Activated CD4-positive, CD25-positive, alpha-beta regulatory T cell treated with anti-CD3 and anti-CD28 coated beads, Interleukin-2, amount 50 U/mL, for 24 hours (primary cell): ENCODE measurements around the gene STIP1.

Experiments used
- ATAC-seq, 2 donors: fragments of 150-1000 bp; cut with Tn5 transposase; one replicate each; pipeline ENCODE4 v1.10.0; 2021; ENCODE audit warnings: mild to moderate bottlenecking in 1 of 2, moderate library complexity in 1 of 2

The STIP1 gene

GRCh38 chr11:64203421-64204079 lies 17.6 kb downstream of the STIP1 start:
- no peak for ATAC-seq

GRCh38 chr11:64204080-64204440 lies 18.1 kb downstream of the STIP1 start:
- no peak for ATAC-seq

- ATAC-seq: peak in 1 of 2 donors; percentile 15
Observed at GRCh38 chr11:64204464-64204989, 18.6 kb downstream of the STIP1 start.

GRCh38 chr11:64206457-64207255 lies 20.7 kb downstream of the STIP1 start, which contains the start of gene FERMT3:
FERMT3 (plus strand) TSS chr11:64206721; CDS start chr11:64207365, 644 bp downstream.
- ATAC-seq: peak; percentile 42 to 44

- ATAC-seq: peak; percentile 85
Observed at GRCh38 chr11:64207256-64208085, 21.5 kb downstream of the STIP1 start.

- no peak for ATAC-seq
Observed at GRCh38 chr11:64208086-64208795, 22.3 kb downstream of the STIP1 start.

GRCh38 chr11:64208796-64209562 lies 23.0 kb downstream of the STIP1 start:
- ATAC-seq: no peak

- no peak for ATAC-seq
Observed at GRCh38 chr11:64209563-64209843, 23.5 kb downstream of the STIP1 start.

GRCh38 chr11:64210301-64211020 lies 24.5 kb downstream of the STIP1 start:
- no peak for ATAC-seq

- no peak for ATAC-seq
Observed at GRCh38 chr11:64211181-64211872, 25.4 kb downstream of the STIP1 start.

- no peak for ATAC-seq
Observed at GRCh38 chr11:64216879-64217278, 30.9 kb downstream of the STIP1 start.

GRCh38 chr11:64218628-64219353 lies 32.8 kb downstream of the STIP1 start:
- no peak for ATAC-seq

GRCh38 chr11:64219354-64219684 lies 33.3 kb downstream of the STIP1 start:
- no peak for ATAC-seq

- ATAC-seq: no peak
Observed at GRCh38 chr11:64219755-64220154, 33.8 kb downstream of the STIP1 start.

- no peak for ATAC-seq
Observed at GRCh38 chr11:64220271-64220670, 34.3 kb downstream of the STIP1 start.

- ATAC-seq: no peak
Observed at GRCh38 chr11:64220798-64221197, 34.8 kb downstream of the STIP1 start.

- no peak for ATAC-seq
Observed at GRCh38 chr11:64222651-64223000, 36.7 kb downstream of the STIP1 start.

- no peak for ATAC-seq
Observed at GRCh38 chr11:64223001-64223651, 37.2 kb downstream of the STIP1 start.

- no peak for ATAC-seq
Observed at GRCh38 chr11:64224151-64224890, 38.4 kb downstream of the STIP1 start.
